WI38 (cell line): ENCODE results near the gene RBP4.

ENCODE experiments used
- H3K4me3 ChIP-seq: 2 replicates; pipeline ENCODE4 v1.5.1; 2011; ENCODE audit warnings: low read depth, mild to moderate bottlenecking, control low read depth, low read length
- CTCF ChIP-seq: IDR thresholded peaks from 2 replicates; pipeline ENCODE4 v1.5.1; 2012; ENCODE audit warnings: low read depth, mild to moderate bottlenecking, control low read depth, low read length

Gene RBP4

GRCh38 chr10:93603023-93603422, 2.0 kb upstream of the RBP4 start:
- H3K4me3 ChIP-seq: no peak overlapping the region
- no peak for TF ChIP-seq CTCF

GRCh38 chr10:93601774-93602162, 733 bp upstream of the RBP4 start:
- no peak overlapping the region for H3K4me3 ChIP-seq
- TF ChIP-seq CTCF: no peak

GRCh38 chr10:93600446-93601145, 439 bp downstream of the RBP4 start:
- H3K4me3 ChIP-seq: no peak overlapping the region
- no peak for TF ChIP-seq CTCF

GRCh38 chr10:93599778-93600177, 1.3 kb downstream of the RBP4 start:
- no peak for TF ChIP-seq CTCF

GRCh38 chr10:93599335-93599734, 1.7 kb downstream of the RBP4 start:
- no peak for TF ChIP-seq CTCF
- no peak overlapping the region for H3K4me3 ChIP-seq

More at GRCh38 chr10:93599778-93600177, 1.3 kb downstream of the RBP4 start:
- no peak overlapping the region for H3K4me3 ChIP-seq

GRCh38 chr10:93598157-93598556, 2.9 kb downstream of the RBP4 start:
- no peak for TF ChIP-seq CTCF
- no peak overlapping the region for H3K4me3 ChIP-seq

- no peak overlapping the region for H3K4me3 ChIP-seq
- TF ChIP-seq CTCF: no peak
These were observed 3.9 kb downstream of the RBP4 start for GRCh38 chr10:93597075-93597599.
